Activated CD4-positive, alpha-beta T cell treated with anti-CD3 and anti-CD28 coated beads, Interleukin-2, amount 10 ng/mL, durations not matched to agents 24 days and 14 days (primary cell): ENCODE data around the gene WHRN. TPM values are rescaled to one million over a fixed set of nuclear protein-coding genes. Genes with fewer than 3 reads are reported as not detected.
A peak's percentile ranks its signal among the peaks of the same experiment; 100 is the strongest.

ENCODE experiments used
- DNase-seq: peaks from one replicate; pipeline ENCODE4 v3.0.0; 2022
- H3K27ac Mint-ChIP-seq: one replicate; pipeline ENCODE4 v1.8.0; 2022; ENCODE audit warnings: mild to moderate bottlenecking, mixed read lengths
- H3K27me3 Mint-ChIP-seq: one replicate; pipeline ENCODE4 v1.8.0; 2022; ENCODE audit warnings: mixed read lengths
- H3K36me3 Mint-ChIP-seq: one replicate; pipeline ENCODE4 v1.8.0; 2022; ENCODE audit warnings: low read depth, mild to moderate bottlenecking, mixed read lengths
- H3K4me1 Mint-ChIP-seq: one replicate; pipeline ENCODE4 v1.8.0; 2021; ENCODE audit warnings: mixed read lengths
- H3K4me3 Mint-ChIP-seq: one replicate; pipeline ENCODE4 v1.8.0; 2022; ENCODE audit warnings: mild to moderate bottlenecking, moderate library complexity, mixed read lengths
- H3K9me3 Mint-ChIP-seq: one replicate; pipeline ENCODE4 v1.8.0; 2021; ENCODE audit warnings: mixed read lengths
- intact Hi-C: fragments of 100-400 bp; cut with micrococcal nuclease; formaldehyde crosslinking; loops from one replicate; pipeline ENCODE4 v1.15.1; 2023
- total RNA-seq: library from RNA; stranded (reverse); gene quantifications from 2 replicates; pipeline ENCODE4 v1.2.3, GENCODE V29; 2022

Gene WHRN
- total RNA-seq, 1 donor from 2014 or later = 2.0 TPM

- no peaks in the 10 kb centered on the region for H3K27me3 Mint-ChIP-seq
- no peaks in the 10 kb centered on the region for H3K9me3 Mint-ChIP-seq
- intact Hi-C loops = no loop called here
- H3K36me3 Mint-ChIP-seq = peaks cover 68% of the 10 kb centered on the region
- no peak overlapping the region for H3K4me3 Mint-ChIP-seq
- H3K27ac Mint-ChIP-seq = peak overlapping the region; percentile 71
- peaks cover 37% of the 10 kb centered on the region for H3K4me1 Mint-ChIP-seq
- no peak for DNase-seq
These were observed 148.5 kb downstream of the WHRN start for GRCh38 chr9:114356792-114357191.

- no peak overlapping the region for H3K27ac Mint-ChIP-seq
- intact Hi-C loops = no loop called here
- no peak for DNase-seq
- H3K4me1 Mint-ChIP-seq = peaks cover 37% of the 10 kb centered on the region
- no peaks in the 10 kb centered on the region for H3K27me3 Mint-ChIP-seq
- no peak overlapping the region for H3K4me3 Mint-ChIP-seq
- peaks cover 62% of the 10 kb centered on the region for H3K36me3 Mint-ChIP-seq
- H3K9me3 Mint-ChIP-seq = no peaks in the 10 kb centered on the region
These were observed 149.5 kb downstream of the WHRN start for GRCh38 chr9:114355821-114356220.

Other genes with a start within 250 kb of the WHRN start
- gene ORM1, start 182.4 kb downstream of the WHRN start, total RNA-seq = not detected in 2 replicates
- gene ORM2, start 175.6 kb downstream of the WHRN start, total RNA-seq = not detected in 2 replicates
- 149 and 150 TPM in 2 replicates for gene AKNA, start 117.5 kb downstream of the WHRN start, total RNA-seq
- 46.7 and 47.1 TPM in 2 replicates for gene ATP6V1G1, start 82.3 kb upstream of the WHRN start, total RNA-seq
- gene TMEM268, start 105.8 kb upstream of the WHRN start, total RNA-seq = 24.6 and 27.2 TPM in 2 replicates
- gene TEX53, start 152.3 kb upstream of the WHRN start, total RNA-seq = not detected in 2 replicates
- gene TEX48, start 176.7 kb upstream of the WHRN start, total RNA-seq = 0.52 and 0.56 TPM in 2 replicates